Posterior cingulate gyrus (tissue), 11 donors: Measurements from ENCODE around the gene STARD13.

ENCODE experiments used
- DNase-seq, 10 donors: peaks; one replicate each; pipeline versions ENCODE4 v3.0.0 to v3.0.0-alpha.2; 2020 to 2021; ENCODE audit warnings: mixed read lengths in 3 of 10
- intact Hi-C: fragments of 100-400 bp; cut with DNase I; formaldehyde crosslinking; loops from one replicate; pipeline ENCODE4 v1.15.1; 2023

STARD13 gene, protein sequence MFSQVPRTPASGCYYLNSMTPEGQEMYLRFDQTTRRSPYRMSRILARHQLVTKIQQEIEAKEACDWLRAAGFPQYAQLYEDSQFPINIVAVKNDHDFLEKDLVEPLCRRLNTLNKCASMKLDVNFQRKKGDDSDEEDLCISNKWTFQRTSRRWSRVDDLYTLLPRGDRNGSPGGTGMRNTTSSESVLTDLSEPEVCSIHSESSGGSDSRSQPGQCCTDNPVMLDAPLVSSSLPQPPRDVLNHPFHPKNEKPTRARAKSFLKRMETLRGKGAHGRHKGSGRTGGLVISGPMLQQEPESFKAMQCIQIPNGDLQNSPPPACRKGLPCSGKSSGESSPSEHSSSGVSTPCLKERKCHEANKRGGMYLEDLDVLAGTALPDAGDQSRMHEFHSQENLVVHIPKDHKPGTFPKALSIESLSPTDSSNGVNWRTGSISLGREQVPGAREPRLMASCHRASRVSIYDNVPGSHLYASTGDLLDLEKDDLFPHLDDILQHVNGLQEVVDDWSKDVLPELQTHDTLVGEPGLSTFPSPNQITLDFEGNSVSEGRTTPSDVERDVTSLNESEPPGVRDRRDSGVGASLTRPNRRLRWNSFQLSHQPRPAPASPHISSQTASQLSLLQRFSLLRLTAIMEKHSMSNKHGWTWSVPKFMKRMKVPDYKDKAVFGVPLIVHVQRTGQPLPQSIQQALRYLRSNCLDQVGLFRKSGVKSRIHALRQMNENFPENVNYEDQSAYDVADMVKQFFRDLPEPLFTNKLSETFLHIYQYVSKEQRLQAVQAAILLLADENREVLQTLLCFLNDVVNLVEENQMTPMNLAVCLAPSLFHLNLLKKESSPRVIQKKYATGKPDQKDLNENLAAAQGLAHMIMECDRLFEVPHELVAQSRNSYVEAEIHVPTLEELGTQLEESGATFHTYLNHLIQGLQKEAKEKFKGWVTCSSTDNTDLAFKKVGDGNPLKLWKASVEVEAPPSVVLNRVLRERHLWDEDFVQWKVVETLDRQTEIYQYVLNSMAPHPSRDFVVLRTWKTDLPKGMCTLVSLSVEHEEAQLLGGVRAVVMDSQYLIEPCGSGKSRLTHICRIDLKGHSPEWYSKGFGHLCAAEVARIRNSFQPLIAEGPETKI

DNA sequence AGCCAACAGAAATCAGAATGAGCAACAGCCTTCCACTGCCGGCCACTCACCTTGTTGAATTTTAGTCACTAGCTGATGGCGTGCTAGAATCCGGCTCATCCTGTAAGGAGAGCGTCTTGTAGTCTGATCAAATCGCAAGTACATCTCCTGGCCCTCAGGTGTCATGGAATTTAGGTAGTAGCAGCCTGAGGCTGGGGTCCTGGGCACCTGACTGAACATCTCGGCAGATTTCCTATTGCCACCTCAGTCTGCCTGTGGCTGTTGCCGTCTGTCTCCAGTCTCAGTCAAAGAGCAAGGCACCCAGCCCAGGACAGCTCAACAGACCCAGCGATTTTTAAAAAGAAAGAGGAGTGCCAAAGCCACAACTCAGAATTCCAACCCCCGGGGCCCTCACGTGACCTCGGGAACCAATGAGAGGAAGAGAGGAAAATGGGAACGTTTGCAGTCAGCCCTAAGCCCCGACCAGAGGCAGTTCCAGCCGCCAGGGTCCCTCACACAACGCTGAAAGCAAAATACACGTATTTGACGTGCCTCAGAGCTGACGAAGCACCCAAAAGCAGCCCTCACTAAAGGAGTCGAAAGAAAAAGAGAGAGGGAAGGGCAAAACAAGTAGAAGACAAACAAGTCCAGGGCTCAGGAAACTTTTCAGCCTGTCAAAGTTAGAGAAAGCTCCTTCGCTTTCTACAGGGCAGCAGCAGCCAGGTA lies at the start of gene STARD13:
TSS of gene STARD13 (minus strand) at position 336 of the 705 bp plus-strand sequence. CDS start at position 219, 117 bp downstream.
- DNase-seq: peak; percentile 87 to 98 (median 90)
- intact Hi-C loops: loop anchor here (2.0 to 10.0 kb wide), 2 partner anchors 57 to 69 kb away; no protein-coding TSS in a partner anchor

DNA sequence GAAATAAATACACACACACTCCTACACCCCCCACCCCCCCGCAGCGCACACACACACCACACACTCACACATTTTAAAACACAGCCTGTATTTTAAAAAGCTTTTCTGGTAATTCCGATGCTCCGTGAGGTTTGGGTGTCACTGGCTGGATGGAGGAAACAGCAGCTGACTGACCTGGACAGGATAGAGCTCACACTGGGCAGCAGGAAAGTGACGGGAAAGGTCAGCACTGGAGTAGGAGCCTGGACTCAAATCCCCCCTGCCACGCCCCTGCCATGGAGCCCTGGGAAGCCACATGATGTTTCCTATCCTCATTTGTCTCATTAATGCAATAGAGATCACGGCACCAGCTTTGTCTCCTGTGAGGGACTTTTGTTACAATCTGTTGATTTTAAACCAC lies 49.3 kb upstream of the STARD13 start:
- intact Hi-C loops: no loop called here
- no peak for DNase-seq

- intact Hi-C loops: no loop called here
- no peak for DNase-seq
Measured at GRCh38 chr13:33331962-33332361, 46.4 kb upstream of the STARD13 start.

DNA sequence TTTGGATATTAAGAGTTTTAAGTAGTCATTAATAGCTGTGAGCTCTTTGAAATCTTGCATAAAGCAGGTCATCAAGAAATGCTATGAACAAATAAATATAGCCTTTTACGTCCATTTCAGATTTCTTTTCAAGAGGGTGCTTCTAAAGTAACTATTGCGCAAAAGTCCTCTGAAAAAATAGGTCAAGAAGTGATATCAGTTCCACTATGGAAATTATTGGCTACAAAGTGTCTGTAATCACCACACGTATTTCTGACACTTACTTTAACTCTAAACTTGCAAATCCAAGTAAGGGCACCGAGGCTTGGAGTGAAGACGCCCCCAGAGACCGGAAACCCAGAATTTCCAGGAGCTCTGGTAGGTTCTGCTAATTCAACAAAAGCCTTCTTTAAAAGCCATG lies 44.9 kb upstream of the STARD13 start:
- no peak for DNase-seq
- intact Hi-C loops: no loop called here

- intact Hi-C loops: no loop called here
- no peak for DNase-seq
Measured at GRCh38 chr13:33328701-33329100, 43.1 kb upstream of the STARD13 start.

DNA sequence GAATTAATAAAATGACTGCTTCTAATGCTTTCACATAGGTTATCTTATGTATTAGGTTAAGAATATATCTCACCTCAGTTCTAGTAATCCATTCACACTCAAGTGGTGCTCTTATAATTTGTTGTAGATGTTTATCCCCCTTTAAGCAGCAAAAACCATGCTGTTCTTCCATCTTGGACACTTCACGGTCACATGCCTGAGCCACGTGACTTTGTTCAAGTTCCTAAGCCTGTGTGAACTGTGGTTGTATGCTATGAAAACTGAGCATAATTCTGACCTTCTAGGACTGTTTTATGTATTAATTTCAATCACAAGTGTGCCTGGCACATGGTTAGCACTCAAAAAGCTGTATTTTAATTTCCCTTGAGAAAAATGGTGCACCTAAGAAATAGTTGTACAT lies 41.2 kb upstream of the STARD13 start:
- intact Hi-C loops: no loop called here
- no peak for DNase-seq

GRCh38 chr13:33326246-33326645 lies 40.7 kb upstream of the STARD13 start:
- intact Hi-C loops: no loop called here
- no peak for DNase-seq

GRCh38 chr13:33323801-33324510 lies 38.4 kb upstream of the STARD13 start:
- no peak for DNase-seq
- intact Hi-C loops: no loop called here

DNA sequence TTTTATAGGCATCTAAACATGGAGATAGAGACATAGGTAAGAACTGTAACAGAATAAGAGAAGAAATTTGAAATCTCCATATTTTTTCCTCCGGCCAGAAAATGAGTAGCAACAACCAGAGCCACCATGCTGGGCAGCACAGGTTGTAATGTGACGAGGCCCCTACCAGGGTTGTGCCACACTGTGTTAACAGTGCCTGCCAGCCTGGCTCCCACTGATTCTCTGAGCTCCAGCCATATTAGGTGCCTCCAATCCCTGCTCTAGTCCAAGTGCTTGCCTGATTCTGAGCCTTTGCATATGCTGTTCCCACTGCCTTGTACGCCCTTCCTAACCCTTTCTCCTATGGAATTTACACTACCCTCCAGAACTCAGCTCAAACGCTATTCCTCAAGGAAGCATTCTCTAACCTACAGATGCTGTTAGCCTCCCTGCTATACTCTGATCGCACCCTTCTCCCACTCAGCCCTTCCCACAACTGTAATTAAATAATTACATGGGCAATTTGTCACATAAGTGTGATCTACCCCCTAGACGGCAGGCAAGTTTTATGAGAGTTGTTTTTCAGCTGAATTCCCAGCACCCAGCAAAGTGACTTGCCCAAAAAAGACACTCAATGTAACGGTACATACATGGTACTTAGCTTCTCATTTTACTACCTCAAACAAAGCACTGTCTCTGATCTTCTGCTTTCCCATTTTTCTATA lies 37.6 kb upstream of the STARD13 start:
- intact Hi-C loops: no loop called here

GRCh38 chr13:33322543-33322809 lies 36.9 kb upstream of the STARD13 start:
- peak in 1 of 10 donors; percentile 22 for DNase-seq
- intact Hi-C loops: no loop called here

More for the DNA sequence above, 37.6 kb upstream of the STARD13 start:
- no peak for DNase-seq

DNA sequence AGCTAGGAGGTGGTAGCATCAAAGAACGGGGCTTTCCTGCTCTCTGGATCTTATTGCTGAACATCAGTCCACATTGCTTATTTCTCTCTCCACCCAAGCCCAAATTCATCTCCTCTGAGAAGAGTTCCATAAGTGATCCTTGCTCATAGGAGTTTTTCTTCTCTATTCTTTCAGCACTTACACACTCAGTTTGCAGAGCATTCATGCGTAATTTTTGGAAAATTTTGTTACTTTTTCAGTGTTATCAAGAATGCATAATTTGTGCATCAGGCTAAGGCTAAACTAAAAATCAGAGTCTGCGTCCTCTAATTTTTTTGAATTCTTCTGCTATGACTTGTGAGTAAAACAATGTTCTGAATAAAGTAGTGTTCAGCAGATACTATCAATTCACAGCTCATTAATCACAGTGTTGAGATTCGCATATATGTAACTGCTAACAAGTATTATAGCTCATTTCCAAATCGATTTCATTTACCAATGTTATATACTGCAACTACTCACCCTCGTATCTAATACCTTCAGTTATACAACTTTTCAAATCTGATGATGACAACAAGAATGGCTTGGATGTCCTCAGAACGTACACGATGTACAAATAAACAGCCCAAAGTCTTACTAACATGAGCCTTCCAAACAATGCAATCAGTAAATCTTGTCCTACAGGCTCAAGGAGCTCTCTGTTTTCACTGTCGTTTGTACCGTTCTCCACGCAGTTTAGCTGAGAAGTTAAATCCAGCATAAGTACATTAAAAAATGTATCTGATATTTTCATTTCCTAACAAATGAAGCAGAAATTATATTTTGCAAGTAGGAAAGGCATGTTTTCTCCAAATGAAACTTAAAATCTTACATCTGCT lies 36.4 kb upstream of the STARD13 start:
- intact Hi-C loops: no loop called here
- DNase-seq: no peak

DNA sequence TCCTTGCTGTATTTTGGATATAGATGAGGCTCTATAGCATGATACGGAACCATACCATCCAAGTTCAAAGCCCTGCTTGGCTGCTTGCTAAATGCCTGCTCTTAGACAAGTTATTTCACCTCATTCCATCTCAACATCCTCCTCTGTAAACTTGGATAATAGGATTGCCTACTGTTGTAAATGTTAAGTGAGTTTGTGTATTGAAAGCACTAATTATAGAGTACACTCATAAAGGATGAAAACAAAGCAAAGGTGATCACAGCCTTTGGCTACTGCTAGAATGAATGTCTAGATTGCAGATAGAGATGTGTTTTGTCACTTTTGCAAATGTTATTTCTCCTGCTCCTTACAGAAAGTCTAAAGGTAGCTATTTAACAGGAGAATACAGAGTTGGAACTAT lies 34.3 kb upstream of the STARD13 start:
- intact Hi-C loops: no loop called here
- no peak for DNase-seq

GRCh38 chr13:33318744-33319143 lies 33.2 kb upstream of the STARD13 start:
- no peak for DNase-seq
- intact Hi-C loops: no loop called here

GRCh38 chr13:33318037-33318436 lies 32.5 kb upstream of the STARD13 start:
- intact Hi-C loops: no loop called here
- DNase-seq: no peak

- DNase-seq: no peak
- intact Hi-C loops: no loop called here
Measured at GRCh38 chr13:33316890-33317289, 31.3 kb upstream of the STARD13 start.

DNA sequence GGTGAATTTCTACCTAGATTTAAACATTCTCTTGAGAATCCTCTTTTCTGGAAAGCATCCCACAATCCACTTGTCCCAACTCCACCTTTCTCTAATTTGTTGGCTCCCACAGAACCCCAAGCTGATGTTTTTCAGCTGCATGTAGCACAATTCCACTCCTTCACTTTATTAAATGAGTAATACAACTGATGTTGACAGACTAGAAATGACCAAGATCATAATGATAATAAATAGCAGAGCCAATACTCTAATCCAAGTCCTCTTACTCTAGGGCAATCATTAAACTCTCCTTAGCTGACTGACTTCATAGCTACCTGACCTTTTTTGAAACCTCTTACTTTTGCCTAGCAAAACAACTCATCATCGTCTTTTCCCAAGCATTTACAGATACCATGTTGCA lies 27.9 kb upstream of the STARD13 start:
- DNase-seq: no peak
- intact Hi-C loops: loop anchor here (2.0 kb wide), 2 partner anchors 85 to 727 kb away; partner anchors contain the start of gene PDS5B

- no peak for DNase-seq
- intact Hi-C loops: loop anchor here (2.0 kb wide), 2 partner anchors 84 to 726 kb away; partner anchors contain the start of gene PDS5B
Measured at GRCh38 chr13:33312861-33313212, 27.3 kb upstream of the STARD13 start.

GRCh38 chr13:33312150-33312860 lies 26.8 kb upstream of the STARD13 start:
- intact Hi-C loops: loop anchor here (2.0 kb wide), 2 partner anchors 84 to 726 kb away; partner anchors contain the start of gene PDS5B
- peak in 1 of 10 donors; percentile 52 for DNase-seq
